H1 (cell line): Measurements from ENCODE around the gene CCDC92B. TPM values are rescaled to one million over a fixed set of nuclear protein-coding genes. Genes with fewer than 3 reads are reported as not detected.

Experiments
- CTCF ChIA-PET: fragments of 300-600 bp; sonication (Branson Sonifier 250); formaldehyde crosslinking; loops from one replicate; lab custom pipeline; 2021; ENCODE audit not compliant: partially characterized antibody; lab: Charles Lee
- POLR2A ChIA-PET: fragments of 300-600 bp; sonication (Branson Sonifier 250); formaldehyde crosslinking; loops from one replicate; lab custom pipeline; 2021; ENCODE audit warnings: inconsistent platforms; ENCODE audit not compliant: partially characterized antibody; lab: Charles Lee
- DNase-seq, 2 experiments: peaks; one replicate each; pipeline versions ENCODE4 v3.0.0 to v3.0.0-alpha.2; 2010 to 2022; ENCODE audit warnings: low spot score in 2 of 2, low read depth in 1 of 2, mixed read lengths in 1 of 2
- FAIRE-seq: peaks from 2 replicates; lab custom pipeline; 2011; peaks lifted over from hg19 to GRCh38; lab: Jason Lieb, UNC
- H2AFZ ChIP-seq: 2 replicates; pipeline ENCODE4 v1.8.1; 2012; ENCODE audit warnings: low read length, inconsistent platforms
- H2AK5ac ChIP-seq: 2 replicates; pipeline ENCODE4 v1.6.1; 2013; ENCODE audit warnings: low read depth, low read length
- H2BK120ac ChIP-seq: replicated peaks from 2 replicates; pipeline ENCODE3; 2013; ENCODE audit warnings: low read depth, low read length, inconsistent platforms
- H2BK12ac ChIP-seq: 2 replicates; pipeline ENCODE4 v1.6.1; 2013; ENCODE audit warnings: low read depth, low read length
- H2BK15ac ChIP-seq: 2 replicates; pipeline ENCODE4 v1.6.1; 2013; ENCODE audit warnings: low read length
- H2BK20ac ChIP-seq: 2 replicates; pipeline ENCODE4 v1.6.1; 2013; ENCODE audit warnings: low read length
- H2BK5ac ChIP-seq: 2 replicates; pipeline ENCODE4 v1.6.1; 2013; ENCODE audit warnings: low read depth, low read length
- H3K14ac ChIP-seq: 2 replicates; pipeline ENCODE4 v1.6.1; 2013; ENCODE audit warnings: inconsistent platforms; ENCODE audit not compliant: insufficient read length
- H3K18ac ChIP-seq: 2 replicates; pipeline ENCODE4 v1.6.1; 2013; ENCODE audit warnings: low read length; ENCODE audit errors: extremely low read depth
- H3K23ac ChIP-seq: 2 replicates; pipeline ENCODE4 v1.6.1; 2013; ENCODE audit warnings: inconsistent platforms; ENCODE audit not compliant: insufficient read length
- H3K23me2 ChIP-seq: 2 replicates; pipeline ENCODE4 v1.6.1; 2013; ENCODE audit warnings: low read depth, low read length
- H3K27ac ChIP-seq: 2 replicates; pipeline ENCODE4 v1.6.1; 2011; ENCODE audit warnings: low read depth, low read length, inconsistent platforms
- H3K27me3 ChIP-seq, 4 experiments: replicated peaks in 1 of 4; 1 replicate in 1 of 4; 2 replicates in 3 of 4; pipeline versions ENCODE4 v1.6.1 to v1.8.1; 2011 to 2013; ENCODE audit warnings: low read length in 3 of 4, mild to moderate bottlenecking in 3 of 4, inconsistent platforms in 2 of 4, mixed read lengths in 2 of 4, moderate library complexity in 1 of 4; ENCODE audit not compliant: control insufficient read depth in 3 of 4, insufficient read depth in 3 of 4; ENCODE audit errors: extremely low read depth in 1 of 4
- H3K36me3 ChIP-seq, 4 experiments: 2 replicates each; pipeline versions ENCODE4 v1.6.1 to v1.8.1; 2011 to 2013; ENCODE audit warnings: mild to moderate bottlenecking in 4 of 4, low read length in 3 of 4, moderate library complexity in 2 of 4, control low read depth in 1 of 4, inconsistent platforms in 1 of 4; ENCODE audit not compliant: insufficient read depth in 4 of 4, control insufficient read depth in 2 of 4
- H3K4ac ChIP-seq: replicated peaks from 2 replicates; pipeline ENCODE3; 2013; ENCODE audit warnings: low read length, low read depth, mixed read lengths, inconsistent platforms; ENCODE audit not compliant: insufficient read length
- H3K4me1 ChIP-seq, 4 experiments: replicated peaks in 1 of 4; 1 replicate in 1 of 4; 2 replicates in 3 of 4; pipeline versions ENCODE4 v1.6.1 to v1.8.1; 2011 to 2013; ENCODE audit warnings: low read length in 3 of 4, inconsistent platforms in 2 of 4, mixed read lengths in 1 of 4; ENCODE audit not compliant: insufficient read depth in 4 of 4, control insufficient read depth in 3 of 4
- H3K4me2 ChIP-seq, 2 experiments: 2 replicates each; pipeline versions ENCODE4 v1.6.1 to v1.8.1; 2011 to 2013; ENCODE audit warnings: low read depth in 2 of 2, low read length in 2 of 2, control low read depth in 1 of 2, inconsistent platforms in 1 of 2, mild to moderate bottlenecking in 1 of 2; ENCODE audit not compliant: insufficient read depth in 1 of 2
- H3K4me3 ChIP-seq, 4 experiments: fragments of 200-600, 300-600 bp in 1 of 4; sonication (generic), shearing (Covaris generic), sonication (Bioruptor Twin) in 1 of 4; 2 replicates each; pipeline versions ENCODE4 v1.5.1 to v1.8.1; 2011 to 2016; ENCODE audit warnings: low read length in 4 of 4, low read depth in 3 of 4, control low read depth in 2 of 4, inconsistent platforms in 2 of 4, mild to moderate bottlenecking in 2 of 4, mixed read lengths in 1 of 4, moderate library complexity in 1 of 4; ENCODE audit not compliant: insufficient read depth in 2 of 4; ENCODE audit errors: extremely low read depth in 1 of 4
- H3K56ac ChIP-seq: replicated peaks from 2 replicates; pipeline ENCODE3; 2013; ENCODE audit warnings: low read depth, mild to moderate bottlenecking, mixed read lengths, low read length, inconsistent platforms; ENCODE audit not compliant: insufficient read length
- H3K79me1 ChIP-seq: 2 replicates; pipeline ENCODE4 v1.6.1; 2013; ENCODE audit warnings: low read depth, low read length, control low read depth
- H3K79me2 ChIP-seq, 2 experiments: 2 replicates each; pipeline versions ENCODE4 v1.6.1 to v1.8.1; 2012 to 2013; ENCODE audit warnings: low read length in 2 of 2, mild to moderate bottlenecking in 2 of 2, inconsistent platforms in 1 of 2; ENCODE audit not compliant: insufficient read depth in 2 of 2, control insufficient read depth in 1 of 2
- H3K9ac ChIP-seq, 4 experiments: replicated peaks in 1 of 4; 1 replicate in 1 of 4; 2 replicates in 3 of 4; pipeline versions ENCODE4 v1.6.1 to v1.8.1; 2011 to 2013; ENCODE audit warnings: low read depth in 3 of 4, low read length in 3 of 4, control low read depth in 2 of 4, mild to moderate bottlenecking in 2 of 4, moderate library complexity in 2 of 4, inconsistent platforms in 1 of 4; ENCODE audit errors: extremely low read depth in 1 of 4
- H3K9me3 ChIP-seq, 2 experiments: 2 replicates each; pipeline versions ENCODE4 v1.6.1 to v1.8.1; 2012 to 2013; ENCODE audit warnings: mild to moderate bottlenecking in 2 of 2, moderate library complexity in 2 of 2, control low read depth in 1 of 2, inconsistent platforms in 1 of 2, low read depth in 1 of 2, low read length in 1 of 2, mixed read lengths in 1 of 2; ENCODE audit not compliant: insufficient read depth in 2 of 2
- H4K20me1 ChIP-seq, 2 experiments: replicated peaks in 1 of 2; 2 replicates each; pipeline versions ENCODE3 to v1.8.1; 2011 to 2013; ENCODE audit warnings: inconsistent platforms in 2 of 2, low read length in 2 of 2, mild to moderate bottlenecking in 1 of 2; ENCODE audit not compliant: insufficient read depth in 2 of 2, control insufficient read depth in 1 of 2
- H4K5ac ChIP-seq: 2 replicates; pipeline ENCODE4 v1.6.1; 2013; ENCODE audit warnings: low read length, low read depth, mixed read lengths, inconsistent platforms; ENCODE audit not compliant: insufficient read length
- H4K8ac ChIP-seq: 2 replicates; pipeline ENCODE4 v1.8.0; 2013; ENCODE audit warnings: mild to moderate bottlenecking, moderate library complexity, low read length, inconsistent platforms; ENCODE audit not compliant: insufficient read depth; ENCODE audit errors: extremely low read depth
- H4K91ac ChIP-seq: replicated peaks from 2 replicates; pipeline ENCODE3; 2013; ENCODE audit warnings: low read length, mixed read lengths, inconsistent platforms; ENCODE audit not compliant: insufficient read length
- ATF3 ChIP-seq: IDR thresholded peaks from 2 replicates; pipeline ENCODE4 v1.6.1; 2011; ENCODE audit warnings: low read depth, mild to moderate bottlenecking, low read length; ENCODE audit not compliant: insufficient read depth
- BACH1 ChIP-seq: IDR thresholded peaks from 2 replicates; pipeline ENCODE4 v1.6.1; 2012; ENCODE audit warnings: low read length, improper control_type of control experiment
- CHD2 ChIP-seq: IDR thresholded peaks from 2 replicates; pipeline ENCODE4 v1.6.1; 2012; ENCODE audit warnings: low read length, improper control_type of control experiment
- E2F6 ChIP-seq: IDR thresholded peaks from 2 replicates; pipeline ENCODE4 v1.6.1; 2012; ENCODE audit warnings: inconsistent platforms
- KDM1A ChIP-seq: fragments of 200-600, 300-600 bp; sonication (generic); IDR thresholded peaks from 2 replicates; pipeline ENCODE4 v1.7.1; 2016; ENCODE audit warnings: mild to moderate bottlenecking, low read length, borderline replicate concordance
- KDM4A ChIP-seq: IDR thresholded peaks from one replicate; pipeline ENCODE4 v1.7.1; 2012; ENCODE audit warnings: low read depth, mild to moderate bottlenecking, moderate library complexity, low read length, inconsistent platforms; ENCODE audit not compliant: severe bottlenecking
- PHF8 ChIP-seq: fragments of 200-600 bp; sonication (generic); conservative IDR thresholded peaks from 2 replicates; pipeline ENCODE4 v1.7.1; 2012; ENCODE audit warnings: low read depth, mild to moderate bottlenecking, inconsistent platforms, low read length, moderate library complexity
- SP4 ChIP-seq: IDR thresholded peaks from 2 replicates; pipeline ENCODE4 v1.6.1; 2012; ENCODE audit warnings: low read length, inconsistent platforms
- USF2 ChIP-seq: IDR thresholded peaks from 2 replicates; pipeline ENCODE4 v1.6.1; 2011; ENCODE audit warnings: low read length, improper control_type of control experiment
- WGBS, 2 experiments: shearing (Covaris generic) in 1 of 2; methylation state at CpG; one replicate each; pipeline versions ENCODE4 v1.1.6 to v1.1.7; 2013 to 2015; ENCODE audit warnings: low lambda C conversion rate in 2 of 2, mixed read lengths in 2 of 2, inconsistent platforms in 1 of 2, low coverage in 1 of 2, missing lambda C conversion rate in 1 of 2; ENCODE audit not compliant: insufficient replicate concordance in 2 of 2, insufficient coverage in 1 of 2, insufficient read length in 1 of 2; ENCODE audit errors: extremely low coverage in 1 of 2, missing lambda C conversion rate in 1 of 2; 5-methylcytosine and 5-hydroxymethylcytosine counted together
- polyA plus RNA-seq, 7 experiments: library from polyadenylated mRNA; depleted of rRNA in 3 of 7; stranded (reverse) in 5 of 7; unstranded in 2 of 7; fragments of >200 nt in 5 of 7; fragments of 200-250 nt in 2 of 7; gene quantifications; 1 replicate in 5 of 7; 2 replicates in 1 of 7; 4 replicates in 1 of 7; pipeline versions ENCODE4 v1.2.1 to v1.2.3, GENCODE V29; 2011 to 2013; ENCODE audit warnings: missing spikeins in 2 of 7, mixed read lengths in 2 of 7
- total RNA-seq: library from RNA; stranded (reverse); fragmentation: NEBNext Ultra II Directional; extraction: Animal tissue kit (Norgen Biotek cat#: 25700); gene quantifications from 2 replicates; pipeline ENCODE4 v1.2.1, GENCODE V29; 2021

Gene CCDC92B
- total and polyA plus RNA-seq, 2 of the 8 experiments (the other 6 are each of a cell fraction or from before 2014, with no cell fraction given): 5.5 to 12.1 TPM

GRCh38 chr17:2711608-2712299 lies 37.7 kb downstream of the CCDC92B start, which contains the start of gene CLUH:
Gene CLUH, minus strand, starts transcription at chr17:2711764. Its CDS starts 103 bp downstream, at chr17:2711661.
- Histone ChIP-seq H3K79me2 (peaks cover 21 to 42% of the 10 kb centered on the region in 2 experiments; a peak in 3 of 4 replicates), H3K79me1 (peaks cover 12% of the 10 kb centered on the region), H3K27me3 (peaks cover 0 to 9% (median 6%) of the 10 kb centered on the region in 4 experiments; a peak in 5 of 7 replicates), H2BK12ac (peak within 1 kb of the TSS; percentile 29; the same call in 1 of the 2 replicates), H4K20me1 (peaks cover 10 to 12% of the 10 kb centered on the region in 2 experiments), H3K23me2 (peaks cover 7% of the 10 kb centered on the region; the same call in 1 of the 2 replicates), H3K56ac (no peak within 1 kb of the TSS), H3K23ac (no peak within 1 kb of the TSS), H2BK120ac (peak within 1 kb of the TSS; percentile 18), H2AK5ac (no peak within 1 kb of the TSS), H3K14ac (no peak within 1 kb of the TSS), H2BK5ac (peak within 1 kb of the TSS; percentile 1; the same call in 1 of the 2 replicates), H3K4me3 (peak within 1 kb of the TSS; percentile 59 to 66 (median 62)), H2BK15ac (peak within 1 kb of the TSS; percentile 72; the same call in 1 of the 2 replicates), H3K4me2 (peak within 1 kb of the TSS; percentile 85 to 90), H3K9me3 (no peaks in the 10 kb centered on the region), H3K9ac (peak within 1 kb of the TSS; percentile 15 to 67 (median 58); a peak in 6 of 7 replicates), H4K8ac (peak within 1 kb of the TSS; percentile 92), H3K4me1 (peaks cover 4 to 35% (median 24%) of the 10 kb centered on the region in 4 experiments), H4K91ac (peak within 1 kb of the TSS; percentile 82), H3K27ac (no peak within 1 kb of the TSS), H3K4ac (peak within 1 kb of the TSS; percentile 92), H3K36me3 (no peaks in the 10 kb centered on the region), H3K18ac (peak within 1 kb of the TSS; percentile 75), H2BK20ac (no peak within 1 kb of the TSS), H4K5ac (peak within 1 kb of the TSS; percentile 28), H2AFZ (0 out of 2 replicates have a peak within 1 kb of the TSS, but pooled peaks have one; percentile 19)
- ChIA-PET POLR2A (interaction anchor here (1.2 to 4.3 kb wide), 5 partner anchors 10 to 24 kb away, joined by 4 to 23 read pairs (median 6); no protein-coding TSS in a partner anchor), CTCF (no interaction called here)
- 17% methylated on average over 53 of the region's 76 CpGs; no CpG with 5 or more reads in 1 of the 2 experiments for WGBS, 2 experiments
- FAIRE-seq: no peak
- DNase-seq: peak in 1 of 2 experiments; percentile 83
- TF ChIP-seq KDM4A (peak; percentile 75), E2F6 (peak; percentile 94), BACH1 (peak; percentile 56; the same call in 1 of the 2 replicates), PHF8 (peak; percentile 10; the same call in 1 of the 2 replicates), ATF3 (peak; percentile 16; the same call in 1 of the 2 replicates), CHD2 (no peak), KDM1A (no peak), SP4 (no peak), USF2 (peak; percentile 71)
